B cell (primary cell): Measurements from ENCODE around the gene XRCC4. TPM values are rescaled to one million over a fixed set of nuclear protein-coding genes. Genes with fewer than 3 reads are reported as not detected.

Experiments used
- ATAC-seq: fragments of 200-7000 bp; cut with Tn5 transposase; one replicate; pipeline ENCODE4 v1.10.0; 2021; ENCODE audit warnings: low read depth, mild to moderate bottlenecking, moderate number of reproducible peaks, moderate library complexity
- CTCF ChIA-PET: fragments of 350-600 bp; sonication (Branson Sonifier 250); formaldehyde crosslinking; loops from one replicate; lab custom pipeline; 2021; ENCODE audit warnings: antibody characterized with exemption, inconsistent platforms; lab: Charles Lee
- POLR2A ChIA-PET: fragments of 350-600 bp; sonication (Branson Sonifier 250); formaldehyde crosslinking; loops from one replicate; lab custom pipeline; 2021; ENCODE audit warnings: antibody characterized with exemption; lab: Charles Lee
- DNase-seq: peaks from one replicate; pipeline ENCODE4 v3.0.0; 2013
- H2AFZ ChIP-seq: 2 replicates; pipeline ENCODE4 v1.6.1; 2012; ENCODE audit warnings: mild to moderate bottlenecking, low read depth, low read length; ENCODE audit not compliant: insufficient read depth, poor library complexity, severe bottlenecking
- H3K27ac ChIP-seq, 2 donors: 1 replicate in 1 of 2; 2 replicates in 1 of 2; pipeline ENCODE4 v1.5.1; 2012 to 2013; ENCODE audit warnings: low read length in 2 of 2, mild to moderate bottlenecking in 2 of 2, moderate library complexity in 1 of 2
- H3K27me3 ChIP-seq, 4 experiments: fragments of 200-600 bp in 1 of 4; sonication (generic) in 1 of 4; replicated peaks in 1 of 4; 1 replicate in 2 of 4; 2 replicates in 2 of 4; pipeline versions ENCODE4 v1.6.1 to v1.7.0; 2013 to 2016; ENCODE audit warnings: low read length in 3 of 4, mild to moderate bottlenecking in 2 of 4, mixed read lengths in 1 of 4, moderate library complexity in 1 of 4; ENCODE audit not compliant: insufficient read depth in 4 of 4, control insufficient read depth in 3 of 4; ENCODE audit errors: control extremely low read depth in 1 of 4
- H3K36me3 ChIP-seq, 2 experiments: replicated peaks in 1 of 2; 1 replicate in 1 of 2; 2 replicates in 1 of 2; pipeline versions ENCODE4 v1.6.1 to v1.7.1; 2013; ENCODE audit warnings: low read length in 1 of 2; ENCODE audit not compliant: insufficient read depth in 2 of 2, control insufficient read depth in 1 of 2; ENCODE audit errors: control extremely low read depth in 1 of 2, extremely low read depth in 1 of 2
- H3K4me1 ChIP-seq, 2 donors: fragments of 200-600 bp in 1 of 2; sonication (generic) in 1 of 2; 1 replicate in 1 of 2; 2 replicates in 1 of 2; pipeline versions ENCODE4 v1.5.1 to v1.6.1; 2013 to 2017; ENCODE audit warnings: low read length in 2 of 2; ENCODE audit not compliant: control insufficient read depth in 2 of 2, insufficient read depth in 2 of 2
- H3K4me2 ChIP-seq: replicated peaks from 2 replicates; pipeline ENCODE3; 2012; ENCODE audit warnings: mild to moderate bottlenecking, low read depth, low read length; ENCODE audit not compliant: poor library complexity, severe bottlenecking
- H3K4me3 ChIP-seq, 5 experiments: fragments of 200-600 bp in 1 of 5; sonication (generic) in 1 of 5; 1 replicate in 3 of 5; 2 replicates in 2 of 5; pipeline versions ENCODE4 v1.5.1 to v1.7.0; 2011 to 2016; ENCODE audit warnings: low read length in 4 of 5, mild to moderate bottlenecking in 4 of 5, low read depth in 2 of 5, control low read depth in 1 of 5, moderate library complexity in 1 of 5; ENCODE audit not compliant: insufficient read depth in 1 of 5; ENCODE audit errors: control extremely low read depth in 1 of 5, extremely low read depth in 1 of 5
- H3K79me2 ChIP-seq: fragments of 200-600 bp; sonication (generic); one replicate; pipeline ENCODE4 v1.6.0; 2016; ENCODE audit warnings: low read length; ENCODE audit not compliant: control insufficient read depth, insufficient read depth
- H3K9ac ChIP-seq: fragments of 200-600 bp; sonication (generic); 2 replicates; pipeline ENCODE4 v1.6.1; 2017; ENCODE audit warnings: mild to moderate bottlenecking, low read length, moderate library complexity
- H3K9me3 ChIP-seq, 3 donors: one replicate each; pipeline versions ENCODE4 v1.6.1 to v1.7.1; 2013; ENCODE audit warnings: low read length in 2 of 3; ENCODE audit not compliant: control insufficient read depth in 2 of 3, insufficient read depth in 1 of 3; ENCODE audit errors: control extremely low read depth in 1 of 3
- H4K20me1 ChIP-seq: 2 replicates; pipeline ENCODE4 v1.6.0; 2012; ENCODE audit warnings: mild to moderate bottlenecking, low read length; ENCODE audit not compliant: insufficient read depth, control insufficient read depth, poor library complexity, severe bottlenecking
- H3K27ac Mint-ChIP-seq: one replicate; pipeline ENCODE4 v1.8.0; 2021; ENCODE audit warnings: mixed read lengths
- H3K27me3 Mint-ChIP-seq: one replicate; pipeline ENCODE4 v1.8.0; 2021; ENCODE audit warnings: mixed read lengths
- H3K4me1 Mint-ChIP-seq: one replicate; pipeline ENCODE4 v1.8.0; 2021; ENCODE audit warnings: mixed read lengths
- H3K4me3 Mint-ChIP-seq: one replicate; pipeline ENCODE4 v1.8.0; 2021; ENCODE audit warnings: mixed read lengths
- H3K9me3 Mint-ChIP-seq: one replicate; pipeline ENCODE4 v1.8.0; 2022; ENCODE audit warnings: mixed read lengths; ENCODE audit not compliant: insufficient read depth
- EZH2 ChIP-seq: IDR thresholded peaks from 2 replicates; pipeline ENCODE4 v1.6.1; 2012; ENCODE audit warnings: borderline replicate concordance, low read depth, mild to moderate bottlenecking, moderate library complexity, low read length; ENCODE audit not compliant: insufficient read depth, poor library complexity, severe bottlenecking
- WGBS: methylation state at CpG from one replicate; pipeline ENCODE4 v1.1.5; 2013; ENCODE audit warnings: missing lambda C conversion rate; ENCODE audit not compliant: insufficient coverage; 5-methylcytosine and 5-hydroxymethylcytosine counted together
- intact Hi-C: fragments of 100-400 bp; cut with micrococcal nuclease; formaldehyde crosslinking; loops from one replicate; pipeline ENCODE4 v1.10.0; 2022
- polyA plus RNA-seq: library from polyadenylated mRNA; depleted of rRNA; stranded (reverse); fragments of >200 nt; gene quantifications from 2 replicates; pipeline ENCODE4 v1.2.3, GENCODE V29; 2012
- total RNA-seq, 2 donors: library from RNA; stranded (reverse); fragments of 120-200 nt in 1 of 2; gene quantifications; 1 replicate in 1 of 2; 2 replicates in 1 of 2; pipeline versions ENCODE4 v1.2.3 to v1.2.4, GENCODE V29; 2013 to 2022
- TF ChIP-seq, protein P1 (sequence below): fragments of 200-600 bp; IDR thresholded peaks from one replicate; pipeline ENCODE4 v1.8.0; 2022; ENCODE audit warnings: antibody characterized with exemption, mild to moderate bottlenecking

Gene XRCC4
- total and polyA plus RNA-seq, 2 donors (not counting 1 experiment from before 2014, with no cell fraction given): 1.3 to 7.7 TPM

DNA sequence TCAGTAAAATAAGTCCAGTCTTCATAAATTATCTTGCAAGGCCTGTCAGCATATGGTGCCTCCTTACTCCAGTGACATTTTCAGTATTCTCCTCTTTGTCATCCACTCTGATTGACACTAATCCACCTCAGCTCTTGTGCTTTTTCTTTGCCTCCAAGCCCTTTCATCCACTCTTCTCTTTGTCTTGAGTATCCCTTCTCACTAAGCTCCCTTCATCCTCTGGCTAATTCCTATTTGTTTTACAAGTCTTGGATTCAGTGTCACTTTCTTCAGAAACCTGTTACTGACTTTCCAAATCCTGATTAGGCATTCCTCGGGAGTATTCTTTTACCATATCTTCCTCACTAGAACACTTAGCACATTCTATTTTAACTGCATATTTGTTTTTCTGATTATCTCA is 293.6 kb downstream of the XRCC4 start:
- Histone ChIP-seq H3K36me3 (no peaks in the 10 kb centered on the region), H3K4me2 (no peak overlapping the region), H3K4me3 (no peak overlapping the region), H3K4me1 (no peaks in the 10 kb centered on the region), H3K79me2 (no peaks in the 10 kb centered on the region), H3K27ac (no peak overlapping the region), H4K20me1 (no peaks in the 10 kb centered on the region), H3K9me3 (no peaks in the 10 kb centered on the region), H2AFZ (no peak overlapping the region), H3K27me3 (no peaks in the 10 kb centered on the region), H3K9ac (no peak overlapping the region)
- CTCF ChIA-PET: no interaction called here
- H3K4me1 Mint-ChIP-seq: no peaks in the 10 kb centered on the region
- no peaks in the 10 kb centered on the region for H3K27me3 Mint-ChIP-seq
- TF ChIP-seq, protein P1, sequence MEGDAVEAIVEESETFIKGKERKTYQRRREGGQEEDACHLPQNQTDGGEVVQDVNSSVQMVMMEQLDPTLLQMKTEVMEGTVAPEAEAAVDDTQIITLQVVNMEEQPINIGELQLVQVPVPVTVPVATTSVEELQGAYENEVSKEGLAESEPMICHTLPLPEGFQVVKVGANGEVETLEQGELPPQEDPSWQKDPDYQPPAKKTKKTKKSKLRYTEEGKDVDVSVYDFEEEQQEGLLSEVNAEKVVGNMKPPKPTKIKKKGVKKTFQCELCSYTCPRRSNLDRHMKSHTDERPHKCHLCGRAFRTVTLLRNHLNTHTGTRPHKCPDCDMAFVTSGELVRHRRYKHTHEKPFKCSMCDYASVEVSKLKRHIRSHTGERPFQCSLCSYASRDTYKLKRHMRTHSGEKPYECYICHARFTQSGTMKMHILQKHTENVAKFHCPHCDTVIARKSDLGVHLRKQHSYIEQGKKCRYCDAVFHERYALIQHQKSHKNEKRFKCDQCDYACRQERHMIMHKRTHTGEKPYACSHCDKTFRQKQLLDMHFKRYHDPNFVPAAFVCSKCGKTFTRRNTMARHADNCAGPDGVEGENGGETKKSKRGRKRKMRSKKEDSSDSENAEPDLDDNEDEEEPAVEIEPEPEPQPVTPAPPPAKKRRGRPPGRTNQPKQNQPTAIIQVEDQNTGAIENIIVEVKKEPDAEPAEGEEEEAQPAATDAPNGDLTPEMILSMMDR: no peak
- TF ChIP-seq EZH2: no peak
- ATAC-seq: no peak
- intact Hi-C loops: no loop called here
- H3K27ac Mint-ChIP-seq: no peak overlapping the region
- H3K9me3 Mint-ChIP-seq: no peaks in the 10 kb centered on the region
- WGBS: 83% methylated on average over 1 of the region's 1 CpG
- no peak for DNase-seq
- POLR2A ChIA-PET: no interaction called here
- H3K4me3 Mint-ChIP-seq: no peak overlapping the region

DNA sequence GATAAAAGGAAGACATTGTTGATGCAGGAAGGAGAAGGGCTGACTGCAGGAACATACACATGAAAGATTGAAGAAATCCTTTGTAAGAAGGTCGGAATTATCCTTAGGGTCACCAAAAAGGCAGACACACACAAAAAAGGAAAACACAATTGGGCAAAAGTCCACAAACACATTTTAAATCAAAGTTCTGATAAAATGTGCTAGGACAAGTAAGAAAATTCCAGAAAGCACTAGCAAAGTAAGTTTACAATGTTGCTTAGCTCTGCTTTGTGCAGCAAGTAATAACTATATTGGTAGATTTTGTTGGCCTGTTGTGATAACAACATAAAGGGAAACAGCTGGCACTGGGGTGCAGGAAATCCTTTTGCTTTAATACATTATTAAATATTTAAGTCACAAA is 294.4 kb downstream of the XRCC4 start:
- H4K20me1 ChIP-seq: no peaks in the 10 kb centered on the region
- DNase-seq: no peak

More for the DNA sequence above, 294.4 kb downstream of the XRCC4 start:
- ChIA-PET CTCF (no interaction called here), POLR2A (no interaction called here)
- no peak for ATAC-seq
- no peaks in the 10 kb centered on the region for H3K79me2 ChIP-seq
- Mint-ChIP-seq H3K27me3 (no peaks in the 10 kb centered on the region), H3K9me3 (no peaks in the 10 kb centered on the region), H3K4me1 (no peaks in the 10 kb centered on the region), H3K4me3 (no peak overlapping the region), H3K27ac (no peak overlapping the region)
- H3K27me3 ChIP-seq: no peaks in the 10 kb centered on the region
- H3K9me3 ChIP-seq: no peaks in the 10 kb centered on the region
- TF ChIP-seq, protein P1: no peak
- TF ChIP-seq EZH2: no peak
- H3K4me2 ChIP-seq: no peak overlapping the region
- WGBS: no CpG with 5 or more reads among the region's 1 CpG
- H3K36me3 ChIP-seq: no peaks in the 10 kb centered on the region
- H3K9ac ChIP-seq: no peak overlapping the region
- H3K4me1 ChIP-seq: no peaks in the 10 kb centered on the region
- H2AFZ ChIP-seq: no peak overlapping the region
- intact Hi-C loops: no loop called here
- no peak overlapping the region for H3K27ac ChIP-seq
- no peak overlapping the region for H3K4me3 ChIP-seq
